ENCODE results near the gene SAMM50.

SAMM50 gene

GRCh38 chr22:43999378-43999777 lies 44.1 kb downstream of the SAMM50 start:
- no peak for TF ChIP-seq CTCF (IDR thresholded peaks at IDR 0.05)

DNA sequence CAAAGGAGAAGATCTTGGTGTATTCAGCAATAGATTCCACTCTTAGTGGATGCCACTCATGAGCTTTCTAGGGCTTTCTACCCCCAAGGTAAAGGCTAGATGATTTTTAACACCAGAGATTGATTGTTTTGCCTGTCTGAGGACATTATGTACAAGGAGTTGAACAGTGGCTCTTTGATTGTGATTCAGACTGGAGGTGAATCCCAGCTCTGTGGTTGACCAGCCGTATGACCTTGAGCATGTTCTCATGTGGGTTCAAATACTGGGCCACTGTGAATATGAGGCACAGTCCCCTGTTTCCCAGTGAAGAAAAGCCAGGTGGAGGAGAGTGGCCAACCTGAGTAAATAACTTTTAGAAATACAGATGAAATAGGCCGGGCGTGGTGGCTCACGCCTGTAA lies 44.9 kb downstream of the SAMM50 start:
- TF ChIP-seq CTCF (IDR thresholded peaks at IDR 0.05): no peak

DNA sequence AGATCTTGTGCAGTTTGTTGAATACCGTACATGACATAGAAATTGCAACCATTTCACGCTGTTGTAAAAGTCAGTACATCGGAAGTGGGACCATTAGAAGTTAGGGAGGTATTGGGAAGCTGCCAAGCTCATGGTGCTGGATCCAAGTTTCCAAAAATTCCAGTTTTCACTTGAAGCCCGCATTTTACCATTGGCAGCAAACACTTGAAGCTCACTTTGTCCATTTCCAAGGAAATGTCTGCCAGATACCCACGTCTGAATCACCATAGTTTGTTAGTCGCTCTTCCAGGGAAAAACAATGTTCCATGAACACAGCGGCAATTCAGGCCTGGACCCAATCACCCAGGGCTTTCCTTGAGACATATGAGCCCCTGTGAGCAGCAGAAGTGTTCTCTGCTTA lies 46.3 kb downstream of the SAMM50 start:
- no peak for TF ChIP-seq CTCF (IDR thresholded peaks at IDR 0.05)

GRCh38 chr22:44002324-44002723 lies 47.1 kb downstream of the SAMM50 start:
- TF ChIP-seq CTCF (IDR thresholded peaks at IDR 0.05): no peak

- TF ChIP-seq CTCF (IDR thresholded peaks at IDR 0.05): no peak
These were observed 47.8 kb downstream of the SAMM50 start for GRCh38 chr22:44002997-44003396.

GRCh38 chr22:44003405-44004103 lies 48.3 kb downstream of the SAMM50 start:
- no peak for TF ChIP-seq CTCF (IDR thresholded peaks at IDR 0.05)

- TF ChIP-seq CTCF (IDR thresholded peaks at IDR 0.05): no peak
These were observed 48.8 kb downstream of the SAMM50 start for GRCh38 chr22:44004104-44004460.

DNA sequence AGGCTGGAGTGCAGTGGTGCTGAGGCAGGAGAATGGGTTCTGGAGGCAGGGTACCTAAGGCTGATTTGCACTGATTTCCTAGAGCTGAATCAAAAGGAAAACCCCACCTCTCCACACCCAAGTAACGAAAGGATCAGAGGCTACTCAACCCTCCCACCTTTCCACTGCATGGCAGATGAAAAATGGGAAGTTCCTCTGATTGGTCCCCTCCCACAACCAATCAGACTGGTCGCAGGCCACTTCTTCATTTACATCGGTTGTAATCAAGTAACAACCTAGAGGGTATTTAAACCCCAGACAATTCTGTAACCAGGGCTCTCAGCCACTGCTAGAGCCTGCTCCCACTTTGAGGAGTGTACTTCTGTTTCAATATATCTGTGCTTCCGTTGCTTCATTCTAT lies 50.3 kb downstream of the SAMM50 start:
- TF ChIP-seq CTCF (IDR thresholded peaks at IDR 0.05): no peak
